ENCODE measurements around the gene RAB11FIP2. TPM values are rescaled to one million over a fixed set of nuclear protein-coding genes. Genes with fewer than 3 reads are reported as not detected.

RAB11FIP2 gene
- total RNA-seq, 1 experiment from 2014 or later, result 18.4 TPM

DNA sequence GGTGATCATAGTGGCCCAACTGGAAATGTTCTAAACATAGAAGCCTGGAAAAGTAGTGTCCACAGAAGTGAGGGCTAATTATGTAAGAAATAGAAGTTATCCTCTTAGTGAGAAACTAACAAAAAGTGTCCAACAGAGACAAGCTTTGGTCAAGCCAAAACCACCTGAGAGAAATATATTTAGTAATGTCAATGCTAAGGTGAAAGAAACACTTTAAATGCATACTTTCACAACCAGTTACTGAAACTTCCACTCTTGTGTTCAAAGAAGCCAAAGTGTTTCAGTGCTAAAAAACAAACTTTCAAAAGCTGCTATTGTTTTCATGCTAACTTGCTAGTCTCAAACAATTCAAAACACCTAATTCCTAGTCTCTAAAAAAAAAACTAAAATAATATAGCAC, 18.1 kb downstream of the RAB11FIP2 start:
- Histone ChIP-seq H3K14ac (ENCODE audit: insufficient read depth, low read length) (no peak overlapping the region), H2BK12ac (ENCODE audit: insufficient read length, low read depth, low read length) (no peak overlapping the region), H3T11ph (ENCODE audit: low read length) (no peak overlapping the region), H3K4ac (ENCODE audit: low read depth, low read length) (no peak overlapping the region), H3K9ac (ENCODE audit: extremely low read depth, insufficient read length, low read length) (no peak overlapping the region), H3K79me2 (ENCODE audit: insufficient read depth, low read length) (no peaks in the 10 kb centered on the region), H3K79me1 (ENCODE audit: insufficient read depth, low read depth, low read length, poor library complexity, severe bottlenecking) (no peaks in the 10 kb centered on the region), H3K9me3 (ENCODE audit: control insufficient read depth, low read depth, low read length) (no peaks in the 10 kb centered on the region), H3K4me1 (ENCODE audit: insufficient read depth, low read length) (no peaks in the 10 kb centered on the region), H3K27me3 (ENCODE audit: insufficient read depth, low read length) (no peaks in the 10 kb centered on the region), H2BK15ac (ENCODE audit: low read depth, low read length) (no peak overlapping the region), H3K18ac (ENCODE audit: insufficient read length, low read depth, low read length) (no peak overlapping the region), H4K91ac (ENCODE audit: insufficient read length, low read depth, low read length) (no peak overlapping the region), H4K8ac (replicated peaks; ENCODE audit: insufficient read length, low read depth, low read length) (no peak overlapping the region), H3K23me2 (ENCODE audit: insufficient read length, low read depth, low read length, poor library complexity, severe bottlenecking) (no peaks in the 10 kb centered on the region), H2BK20ac (ENCODE audit: low read depth, low read length, poor library complexity, severe bottlenecking) (no peak overlapping the region), H4K5ac (ENCODE audit: insufficient read length, low read depth, low read length) (no peak overlapping the region), H2BK120ac (ENCODE audit: low read depth, low read length, poor library complexity, severe bottlenecking) (no peak overlapping the region), H4K20me1 (ENCODE audit: control insufficient read depth, insufficient read depth, insufficient read length) (no peaks in the 10 kb centered on the region), H3K4me2 (ENCODE audit: insufficient read depth, insufficient read length, low read length) (no peak overlapping the region), H2BK5ac (ENCODE audit: insufficient read length, low read length) (no peak overlapping the region), H2AFZ (ENCODE audit: low read length) (no peak overlapping the region), H2AK5ac (ENCODE audit: insufficient read length, low read length) (no peak overlapping the region), H3K56ac (ENCODE audit: insufficient read length, low read depth, low read length) (no peak overlapping the region), H3K27ac (ENCODE audit: insufficient read length, low read depth, low read length) (no peak overlapping the region), H3K23ac (ENCODE audit: insufficient read length, low read depth, low read length) (no peak overlapping the region)
- no peak overlapping the region for H3K4me3 Mint-ChIP-seq
- no peak overlapping the region for H3K27ac Mint-ChIP-seq
- peaks cover 16 to 22% of the 10 kb centered on the region in 2 experiments for H3K4me1 Mint-ChIP-seq
- no peak for DNase-seq
- H3K27me3 Mint-ChIP-seq (ENCODE audit: low read depth), result no peaks in the 10 kb centered on the region
- TF ChIP-seq, protein P1, sequence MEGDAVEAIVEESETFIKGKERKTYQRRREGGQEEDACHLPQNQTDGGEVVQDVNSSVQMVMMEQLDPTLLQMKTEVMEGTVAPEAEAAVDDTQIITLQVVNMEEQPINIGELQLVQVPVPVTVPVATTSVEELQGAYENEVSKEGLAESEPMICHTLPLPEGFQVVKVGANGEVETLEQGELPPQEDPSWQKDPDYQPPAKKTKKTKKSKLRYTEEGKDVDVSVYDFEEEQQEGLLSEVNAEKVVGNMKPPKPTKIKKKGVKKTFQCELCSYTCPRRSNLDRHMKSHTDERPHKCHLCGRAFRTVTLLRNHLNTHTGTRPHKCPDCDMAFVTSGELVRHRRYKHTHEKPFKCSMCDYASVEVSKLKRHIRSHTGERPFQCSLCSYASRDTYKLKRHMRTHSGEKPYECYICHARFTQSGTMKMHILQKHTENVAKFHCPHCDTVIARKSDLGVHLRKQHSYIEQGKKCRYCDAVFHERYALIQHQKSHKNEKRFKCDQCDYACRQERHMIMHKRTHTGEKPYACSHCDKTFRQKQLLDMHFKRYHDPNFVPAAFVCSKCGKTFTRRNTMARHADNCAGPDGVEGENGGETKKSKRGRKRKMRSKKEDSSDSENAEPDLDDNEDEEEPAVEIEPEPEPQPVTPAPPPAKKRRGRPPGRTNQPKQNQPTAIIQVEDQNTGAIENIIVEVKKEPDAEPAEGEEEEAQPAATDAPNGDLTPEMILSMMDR (conservative IDR thresholded peaks at IDR 0.05), result no peak
- H3K36me3 Mint-ChIP-seq (ENCODE audit: insufficient read depth in 1 of 3, low read depth in 3 of 3), result peaks cover 0 to 4% (median 0%) of the 10 kb centered on the region in 3 experiments; a peak in 1 of 7 replicates
- no peaks in the 10 kb centered on the region for H3K9me3 Mint-ChIP-seq
